HG03469 (cell line): ENCODE results near the gene RECQL5.
"Not testable (repeated sequence)": the region's sequence is repeated elsewhere in the genome, so short reads cannot be mapped to it uniquely, and the experiment has no call there.

Source experiments
- ATAC-seq: cut with Tn5 transposase; IDR thresholded peaks from one replicate; pipeline ENCODE4 v1.9.1; 2021; ENCODE audit warnings: mild to moderate bottlenecking, moderate library complexity, moderate number of reproducible peaks; ENCODE audit not compliant: unreplicated experiment

RECQL5 gene

DNA sequence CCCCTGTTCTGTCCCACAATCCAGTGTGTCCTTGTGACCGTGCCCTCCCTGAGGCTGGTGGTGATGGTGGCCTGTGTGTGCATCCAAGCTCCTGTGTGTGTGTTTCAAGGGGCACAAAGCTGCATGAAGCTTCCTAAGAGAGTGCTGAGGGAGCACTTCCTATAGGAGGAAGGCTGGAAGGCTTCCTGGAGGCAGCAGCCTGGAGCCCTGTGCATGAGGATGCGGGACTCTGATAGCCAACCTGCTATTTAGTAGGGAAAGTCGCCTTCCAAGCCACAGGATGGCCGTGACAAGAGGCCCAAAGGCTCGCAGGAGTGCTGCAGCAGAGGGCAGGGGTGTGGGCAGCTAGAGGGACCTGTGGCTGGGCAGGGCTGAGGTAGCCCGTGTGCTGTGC lies 71.0 kb downstream of the RECQL5 start:
- ATAC-seq = no peak

DNA sequence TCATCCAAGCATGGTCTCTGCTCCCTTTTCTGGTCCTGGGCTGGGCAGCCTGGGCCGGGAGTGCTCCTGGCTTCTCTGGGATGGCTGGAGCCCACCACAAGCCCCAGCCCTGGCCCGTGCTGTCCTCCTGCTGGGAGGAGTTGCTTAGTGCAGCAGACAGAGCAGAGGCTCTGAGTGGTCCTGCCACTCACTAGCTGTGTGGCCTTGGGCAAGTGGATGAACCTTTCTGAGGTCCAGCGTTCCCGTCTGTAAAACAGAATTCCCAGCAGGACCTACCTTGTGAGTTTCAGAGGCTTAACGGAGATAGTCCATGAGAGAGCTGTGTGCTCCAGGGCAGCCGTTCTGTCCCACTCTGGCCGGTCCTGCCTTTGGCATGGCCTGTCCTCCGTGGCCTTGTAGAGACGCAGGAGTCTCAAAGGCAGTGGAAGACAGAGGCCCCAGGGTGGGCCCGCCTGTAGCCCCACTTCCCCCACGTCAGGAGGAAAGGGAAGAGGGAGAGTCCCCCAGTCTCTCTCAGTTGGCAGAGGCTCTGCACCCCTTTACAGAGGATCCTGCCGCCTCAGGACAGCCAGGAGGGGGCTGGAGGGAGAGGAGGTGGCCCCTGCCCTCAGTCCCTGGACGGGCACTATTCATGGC lies 71.6 kb downstream of the RECQL5 start:
- ATAC-seq = no peak

DNA sequence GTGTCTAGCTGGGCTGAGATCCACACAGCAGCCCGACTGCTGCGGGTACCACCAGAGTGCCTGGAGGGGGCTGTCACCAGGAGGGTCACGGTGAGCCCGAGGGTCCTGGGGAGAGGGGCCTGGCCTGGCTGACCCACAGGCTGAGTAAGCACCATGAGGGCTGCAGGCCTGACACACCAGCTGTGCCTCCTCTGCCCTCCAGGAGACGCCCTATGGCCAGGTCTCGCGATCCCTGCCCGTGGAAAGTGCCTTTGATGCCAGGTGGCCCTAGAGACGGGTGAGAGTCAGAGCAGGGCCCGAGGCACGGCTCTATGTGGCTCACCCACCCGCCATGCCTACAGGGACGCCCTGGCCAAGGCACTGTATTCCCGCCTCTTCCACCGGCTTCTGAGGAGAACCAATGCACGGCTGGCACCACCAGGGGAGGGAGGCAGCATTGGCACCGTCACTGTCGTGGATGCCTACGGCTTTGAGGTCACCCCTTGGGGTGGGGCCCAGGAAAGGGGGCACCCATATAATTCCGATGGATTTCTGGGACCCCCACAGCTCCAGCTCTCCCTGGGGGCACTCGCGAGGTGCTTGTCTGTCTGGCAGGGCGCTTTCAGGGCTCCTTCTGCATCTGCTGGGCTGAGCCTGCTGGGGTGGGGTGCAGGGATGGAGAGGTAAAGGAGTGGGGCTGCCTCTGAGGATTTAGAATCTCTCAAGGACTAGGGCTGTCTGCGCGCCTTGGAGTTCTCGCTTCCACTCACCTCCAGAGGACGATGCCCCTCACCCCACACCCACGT lies 72.3 kb downstream of the RECQL5 start:
- no peak for ATAC-seq

- ATAC-seq = not testable (repeated sequence)
These were observed 73.5 kb downstream of the RECQL5 start for GRCh38 chr17:75593430-75593829.

DNA sequence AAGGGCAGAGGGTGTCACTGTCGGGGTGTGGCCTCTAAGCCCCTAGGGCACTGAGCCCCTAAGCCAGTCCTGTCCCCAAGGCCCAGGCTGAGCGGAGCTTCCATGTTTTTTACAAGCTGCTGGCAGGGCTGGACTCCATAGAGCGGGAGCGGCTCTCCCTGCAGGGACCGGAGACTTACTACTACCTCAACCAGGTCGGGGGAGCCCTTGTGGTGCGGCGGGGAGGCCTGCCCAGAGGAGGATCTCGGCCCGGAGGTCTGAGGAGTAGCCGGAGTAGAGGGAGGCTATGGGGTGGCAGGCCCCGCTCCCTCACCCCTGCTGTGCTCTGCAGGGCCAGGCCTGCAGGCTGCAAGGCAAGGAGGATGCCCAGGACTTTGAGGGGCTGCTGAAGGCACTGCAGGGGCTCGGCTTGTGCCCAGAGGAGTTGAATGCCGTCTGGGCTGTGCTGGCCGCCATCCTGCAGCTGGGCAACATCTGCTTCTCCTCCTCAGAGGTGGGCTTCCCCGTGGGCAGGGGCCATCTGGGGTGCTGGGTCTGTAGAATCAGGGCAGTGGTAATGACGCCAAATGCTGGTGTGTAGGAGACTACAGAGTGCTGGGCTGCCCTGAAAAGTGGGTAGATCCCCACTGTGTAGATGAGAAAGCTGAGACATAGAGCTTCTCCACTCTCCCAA lies 74.5 kb downstream of the RECQL5 start:
- no peak for ATAC-seq

DNA sequence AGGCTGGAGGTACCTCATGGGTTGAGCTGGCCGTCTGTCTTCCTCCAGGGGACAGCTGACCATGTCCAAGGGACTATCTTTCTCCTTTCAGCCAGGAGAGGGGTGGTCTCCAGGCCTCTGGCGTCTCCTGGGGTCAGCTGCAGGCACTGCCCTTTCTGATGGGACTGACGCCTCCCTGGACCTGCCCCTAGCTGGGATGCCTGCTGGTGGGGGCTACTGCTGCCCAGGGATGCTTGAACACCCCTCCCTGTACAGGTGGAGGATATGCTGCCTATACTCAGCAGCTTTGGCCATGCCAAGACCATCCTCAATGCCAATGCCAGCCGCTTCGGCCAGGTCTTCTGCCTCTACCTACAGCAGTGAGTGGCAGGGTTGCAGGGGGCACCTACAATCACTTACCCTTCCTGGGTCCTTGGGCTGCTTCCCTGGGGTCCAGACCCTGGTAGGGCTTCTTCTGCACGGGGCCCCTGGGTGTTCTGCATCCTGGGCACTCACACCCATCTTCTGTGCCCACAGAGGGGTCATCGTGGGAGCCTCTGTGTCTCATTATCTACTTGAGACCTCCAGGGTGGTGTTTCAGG lies 75.1 kb downstream of the RECQL5 start:
- ATAC-seq = no peak

DNA sequence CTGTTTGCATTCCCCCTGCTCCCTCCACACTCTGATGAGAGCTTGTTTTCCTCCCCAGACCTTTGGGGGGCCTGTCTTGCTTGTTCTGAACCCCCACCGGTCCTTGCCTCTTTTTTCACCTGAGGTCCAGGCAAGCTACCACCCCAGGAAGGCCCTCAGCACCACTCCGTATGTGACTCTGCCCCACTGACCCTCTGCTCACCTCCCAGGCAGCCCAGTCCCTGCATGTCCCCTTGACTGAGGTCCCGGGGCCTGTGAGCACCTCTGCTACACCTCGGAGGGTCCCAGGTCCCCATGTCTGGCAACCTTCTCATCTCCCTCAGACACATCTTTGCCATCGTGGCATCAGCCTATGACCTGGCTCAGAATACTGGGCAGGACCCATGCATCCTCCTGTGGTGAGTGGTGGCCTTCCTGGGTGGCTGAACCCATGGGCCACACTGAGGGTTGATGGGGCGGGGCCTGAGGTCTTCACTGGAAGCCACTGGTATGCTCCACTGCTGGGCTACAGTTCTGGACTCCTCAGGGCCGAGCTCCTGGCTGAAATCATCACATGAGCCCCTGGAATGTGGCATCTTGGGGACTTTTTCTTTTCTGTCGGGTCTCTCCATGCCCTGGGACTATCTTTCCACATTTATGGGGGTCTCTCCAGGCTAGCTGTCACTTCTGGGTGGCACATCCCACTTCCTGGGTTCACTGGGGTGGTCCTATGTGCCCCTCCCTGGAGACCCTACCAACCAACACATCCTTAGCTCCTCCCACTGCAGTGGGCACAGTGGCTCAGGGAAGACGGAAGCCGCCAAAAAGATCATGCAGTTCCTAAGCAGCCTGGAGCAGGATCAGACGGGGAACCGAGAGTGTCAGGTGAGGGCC lies 75.9 kb downstream of the RECQL5 start:
- no peak for ATAC-seq

DNA sequence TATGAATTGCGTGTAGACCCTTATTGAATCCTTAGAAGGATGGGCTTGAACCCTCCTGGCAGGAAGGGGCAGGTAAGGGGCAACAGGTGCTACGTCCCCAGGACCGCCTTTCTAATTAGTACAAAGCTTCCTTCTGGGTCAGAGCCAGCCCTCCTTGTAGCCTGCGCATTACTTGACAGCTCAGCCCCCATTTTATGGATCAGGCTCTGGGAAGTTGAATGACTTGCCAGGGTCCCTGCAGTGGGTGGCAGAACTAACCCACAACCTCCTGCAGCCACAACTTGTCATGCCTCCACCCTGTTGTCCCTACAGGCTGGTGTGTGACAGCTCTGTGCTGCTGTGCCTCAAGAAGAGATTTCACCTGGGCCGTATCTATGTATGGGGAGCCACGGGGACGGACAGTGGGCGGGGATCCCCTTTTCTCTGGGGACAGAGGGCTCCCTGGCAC lies 76.6 kb downstream of the RECQL5 start:
- ATAC-seq = no peak

DNA sequence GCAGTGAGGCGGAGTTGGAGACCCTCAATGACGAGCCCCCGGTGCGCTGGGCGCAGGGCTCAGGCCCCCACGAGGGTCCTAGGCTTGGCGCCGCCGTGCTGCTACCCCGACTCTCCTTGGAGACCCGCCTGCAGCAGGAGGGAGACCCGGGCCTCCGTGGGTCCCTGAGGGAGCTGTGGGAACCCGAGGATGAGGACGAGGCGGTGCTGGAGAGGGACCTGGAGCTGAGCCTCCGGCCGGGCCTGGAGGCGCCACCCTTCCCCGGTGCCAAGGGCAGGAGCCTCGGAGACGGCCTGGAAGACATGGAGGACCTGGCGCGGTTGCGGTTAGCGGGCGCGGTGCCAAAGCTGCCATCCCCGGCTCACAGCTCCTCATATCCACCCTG lies 77.0 kb downstream of the RECQL5 start:
- ATAC-seq = no peak

GRCh38 chr17:75589012-75589918 lies 77.7 kb downstream of the RECQL5 start:
- no peak for ATAC-seq

DNA sequence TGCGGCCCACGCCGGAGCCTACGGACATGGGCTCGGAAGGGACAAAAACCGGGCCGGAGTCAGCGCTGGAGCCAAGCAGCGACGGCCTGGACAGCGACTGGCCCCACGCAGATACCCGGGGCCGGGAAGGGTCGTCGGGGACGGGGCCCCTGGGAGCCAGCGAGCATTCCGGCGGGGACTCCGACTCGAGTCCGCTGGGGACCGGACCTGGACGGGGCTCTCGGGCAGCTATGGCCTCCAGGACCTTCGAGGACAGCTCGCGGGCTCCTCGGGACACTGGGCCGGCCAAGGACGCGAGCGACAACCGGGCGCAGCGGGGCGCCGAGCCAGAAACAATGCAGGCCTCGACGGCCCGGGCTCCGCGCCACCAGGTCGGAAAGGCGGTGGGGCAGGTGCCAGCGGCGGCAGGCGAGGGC lies 78.3 kb downstream of the RECQL5 start:
- ATAC-seq = no peak

- no peak for ATAC-seq
These were observed 79.0 kb downstream of the RECQL5 start, which contains the start of gene MYO15B for GRCh38 chr17:75587675-75588595. TSS of gene MYO15B (plus strand) at chr17:75587800. CDS start at chr17:75588058, 258 bp downstream.

DNA sequence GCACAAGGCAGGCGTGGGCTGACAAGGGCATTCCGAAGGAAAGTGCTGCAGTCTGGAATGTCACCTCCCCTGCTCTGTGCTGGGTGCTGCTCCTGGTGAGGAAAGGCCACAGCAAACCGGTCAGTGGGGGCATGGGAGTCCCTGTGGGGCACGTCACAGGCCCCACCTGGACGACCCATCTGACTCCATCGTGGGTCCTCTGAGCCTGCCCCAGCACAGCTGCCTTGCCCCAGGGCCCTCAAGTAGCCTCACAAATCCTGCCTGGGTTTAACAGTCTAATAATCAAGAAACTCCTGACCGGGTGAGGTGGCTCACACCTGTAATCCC lies 82.1 kb downstream of the RECQL5 start:
- ATAC-seq = no peak

GRCh38 chr17:75583197-75583596 lies 83.8 kb downstream of the RECQL5 start:
- not testable (repeated sequence) for ATAC-seq

- ATAC-seq = not testable (repeated sequence)
These were observed 85.7 kb downstream of the RECQL5 start for GRCh38 chr17:75581121-75581725.
